Measurements from ENCODE around the gene VANGL2.

DNA sequence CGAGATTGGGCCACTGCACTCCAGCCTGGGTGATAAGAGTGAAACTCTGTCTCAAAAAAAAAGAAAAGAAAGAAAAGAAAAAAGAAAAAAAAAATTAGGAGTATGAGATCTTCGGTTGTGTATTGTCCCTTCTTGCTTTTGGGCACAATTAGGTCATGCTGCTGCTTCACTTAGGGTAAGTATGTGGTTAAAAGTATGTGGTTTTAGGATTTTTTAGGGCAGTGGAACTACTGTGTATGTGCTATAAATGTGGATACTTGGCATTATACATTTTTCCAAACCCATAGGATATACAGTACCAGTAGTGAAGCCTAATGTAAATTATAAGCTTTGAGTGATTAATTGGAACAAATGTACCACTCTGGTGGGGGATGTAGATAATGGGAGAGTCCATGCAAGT is 31.2 kb downstream of the VANGL2 start:
- TF ChIP-seq, protein P1, sequence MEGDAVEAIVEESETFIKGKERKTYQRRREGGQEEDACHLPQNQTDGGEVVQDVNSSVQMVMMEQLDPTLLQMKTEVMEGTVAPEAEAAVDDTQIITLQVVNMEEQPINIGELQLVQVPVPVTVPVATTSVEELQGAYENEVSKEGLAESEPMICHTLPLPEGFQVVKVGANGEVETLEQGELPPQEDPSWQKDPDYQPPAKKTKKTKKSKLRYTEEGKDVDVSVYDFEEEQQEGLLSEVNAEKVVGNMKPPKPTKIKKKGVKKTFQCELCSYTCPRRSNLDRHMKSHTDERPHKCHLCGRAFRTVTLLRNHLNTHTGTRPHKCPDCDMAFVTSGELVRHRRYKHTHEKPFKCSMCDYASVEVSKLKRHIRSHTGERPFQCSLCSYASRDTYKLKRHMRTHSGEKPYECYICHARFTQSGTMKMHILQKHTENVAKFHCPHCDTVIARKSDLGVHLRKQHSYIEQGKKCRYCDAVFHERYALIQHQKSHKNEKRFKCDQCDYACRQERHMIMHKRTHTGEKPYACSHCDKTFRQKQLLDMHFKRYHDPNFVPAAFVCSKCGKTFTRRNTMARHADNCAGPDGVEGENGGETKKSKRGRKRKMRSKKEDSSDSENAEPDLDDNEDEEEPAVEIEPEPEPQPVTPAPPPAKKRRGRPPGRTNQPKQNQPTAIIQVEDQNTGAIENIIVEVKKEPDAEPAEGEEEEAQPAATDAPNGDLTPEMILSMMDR (IDR thresholded peaks at IDR 0.05; ENCODE audit: low read depth, low read length, missing input control) = no peak
- TF ChIP-seq, protein P2, sequence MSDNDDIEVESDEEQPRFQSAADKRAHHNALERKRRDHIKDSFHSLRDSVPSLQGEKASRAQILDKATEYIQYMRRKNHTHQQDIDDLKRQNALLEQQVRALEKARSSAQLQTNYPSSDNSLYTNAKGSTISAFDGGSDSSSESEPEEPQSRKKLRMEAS (IDR thresholded peaks at IDR 0.05) = no peak
- TF ChIP-seq, protein P3, sequence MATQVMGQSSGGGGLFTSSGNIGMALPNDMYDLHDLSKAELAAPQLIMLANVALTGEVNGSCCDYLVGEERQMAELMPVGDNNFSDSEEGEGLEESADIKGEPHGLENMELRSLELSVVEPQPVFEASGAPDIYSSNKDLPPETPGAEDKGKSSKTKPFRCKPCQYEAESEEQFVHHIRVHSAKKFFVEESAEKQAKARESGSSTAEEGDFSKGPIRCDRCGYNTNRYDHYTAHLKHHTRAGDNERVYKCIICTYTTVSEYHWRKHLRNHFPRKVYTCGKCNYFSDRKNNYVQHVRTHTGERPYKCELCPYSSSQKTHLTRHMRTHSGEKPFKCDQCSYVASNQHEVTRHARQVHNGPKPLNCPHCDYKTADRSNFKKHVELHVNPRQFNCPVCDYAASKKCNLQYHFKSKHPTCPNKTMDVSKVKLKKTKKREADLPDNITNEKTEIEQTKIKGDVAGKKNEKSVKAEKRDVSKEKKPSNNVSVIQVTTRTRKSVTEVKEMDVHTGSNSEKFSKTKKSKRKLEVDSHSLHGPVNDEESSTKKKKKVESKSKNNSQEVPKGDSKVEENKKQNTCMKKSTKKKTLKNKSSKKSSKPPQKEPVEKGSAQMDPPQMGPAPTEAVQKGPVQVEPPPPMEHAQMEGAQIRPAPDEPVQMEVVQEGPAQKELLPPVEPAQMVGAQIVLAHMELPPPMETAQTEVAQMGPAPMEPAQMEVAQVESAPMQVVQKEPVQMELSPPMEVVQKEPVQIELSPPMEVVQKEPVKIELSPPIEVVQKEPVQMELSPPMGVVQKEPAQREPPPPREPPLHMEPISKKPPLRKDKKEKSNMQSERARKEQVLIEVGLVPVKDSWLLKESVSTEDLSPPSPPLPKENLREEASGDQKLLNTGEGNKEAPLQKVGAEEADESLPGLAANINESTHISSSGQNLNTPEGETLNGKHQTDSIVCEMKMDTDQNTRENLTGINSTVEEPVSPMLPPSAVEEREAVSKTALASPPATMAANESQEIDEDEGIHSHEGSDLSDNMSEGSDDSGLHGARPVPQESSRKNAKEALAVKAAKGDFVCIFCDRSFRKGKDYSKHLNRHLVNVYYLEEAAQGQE (IDR thresholded peaks at IDR 0.05) = no peak
- no peak for TF ChIP-seq NR2F2 (IDR thresholded peaks at IDR 0.05)
- no peak for TF ChIP-seq TAF1 (conservative IDR thresholded peaks at IDR 0.05)
- TF ChIP-seq GABPA (IDR thresholded peaks at IDR 0.05 in 1 of 2, conservative IDR thresholded peaks at IDR 0.05 in 1 of 2) = no peak

All from liver (tissue), 3 donors.